ENCODE data around the gene ALDH16A1. TPM values are rescaled to one million over a fixed set of nuclear protein-coding genes. Genes with fewer than 3 reads are reported as not detected.
A peak's percentile ranks its signal among the peaks of the same experiment; 100 is the strongest.

ALDH16A1 gene
- total and polyA plus RNA-seq, 2 of the 8 experiments (the other 6 are each of a cell fraction or from before 2014, with no cell fraction given) = 30.5 to 34.3 TPM

DNA sequence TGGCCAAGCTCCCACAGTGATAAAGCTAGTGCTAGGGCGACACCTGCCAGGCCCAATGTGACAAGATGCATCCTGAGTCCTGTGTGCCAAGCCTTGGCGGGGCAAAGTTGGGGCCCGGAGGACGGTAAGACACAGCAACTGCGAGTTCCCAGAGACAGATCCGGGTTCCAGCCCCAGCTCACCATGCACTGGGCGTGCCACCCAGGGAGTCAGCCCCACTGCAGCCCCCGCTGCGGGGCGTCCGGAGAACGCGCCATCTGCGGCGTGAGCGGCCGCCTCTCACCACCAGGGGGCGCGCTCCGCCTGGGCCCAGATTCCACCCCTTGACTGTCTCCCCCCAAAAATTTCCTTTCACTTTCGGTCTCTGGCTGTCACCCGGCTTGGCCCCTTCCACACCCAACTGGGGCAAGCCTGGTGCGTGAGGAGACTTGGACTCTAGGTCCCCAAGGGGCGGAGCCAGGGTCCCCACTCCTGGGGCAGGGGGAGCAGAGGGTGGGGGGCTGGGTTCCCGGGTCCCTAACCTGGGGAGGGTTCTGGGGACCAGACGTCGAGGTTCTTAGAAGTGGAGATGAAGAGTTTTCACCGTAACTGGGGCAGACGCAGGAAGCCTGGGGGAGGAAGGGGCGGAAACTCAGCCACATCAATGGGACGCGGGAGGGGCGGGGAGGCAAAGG, 21.0 kb downstream of the ALDH16A1 start, which contains the start of gene FLT3LG (continued):
- TF ChIP-seq CHD7 (IDR thresholded peaks at IDR 0.05; ENCODE audit: insufficient replicate concordance, low read length) (no peak), RFX5 (IDR thresholded peaks at IDR 0.05; ENCODE audit: borderline replicate concordance, low read depth, low read length) (no peak), EGR1 (IDR thresholded peaks at IDR 0.05; ENCODE audit: borderline replicate concordance, low read depth, low read length) (no peak), FOSL1 (IDR thresholded peaks at IDR 0.05; ENCODE audit: insufficient read depth, low read depth, low read length) (no peak), TAF1 (IDR thresholded peaks at IDR 0.05; ENCODE audit: low read depth, low read length) (no peak), CBX5 (IDR thresholded peaks at IDR 0.05; ENCODE audit: low read depth, low read length) (no peak), BRCA1 (IDR thresholded peaks at IDR 0.05; ENCODE audit: low read depth, low read length) (no peak), RAD21 (IDR thresholded peaks at IDR 0.05 in 1 of 2, conservative IDR thresholded peaks at IDR 0.05 in 1 of 2; ENCODE audit: low read depth in 2 of 2, low read length in 2 of 2) (peak; percentile 36 to 49; a peak in 3 of 4 replicates), SAP30 (IDR thresholded peaks at IDR 0.05; ENCODE audit: insufficient read depth, insufficient replicate concordance, low read length) (no peak), JUND (IDR thresholded peaks at IDR 0.05; ENCODE audit: low read length) (no peak)

Data from H1 (cell line).